Upper lobe of left lung (tissue), 4 donors: Measurements from ENCODE around the gene RAD50.

Experiments
- CTCF ChIP-seq, 6 experiments: fragments of 450-650 bp in 4 of 6; fragments of 200-600 bp in 2 of 6; sonication (generic) in 2 of 6; IDR thresholded peaks; one replicate each; pipeline ENCODE4 v1.5.1; 2016 to 2019; ENCODE audit warnings: antibody characterized with exemption in 6 of 6
- EP300 ChIP-seq, 4 donors: sonication (generic); formaldehyde crosslinking; IDR thresholded peaks; one replicate each; pipeline ENCODE4 v1.5.1; 2017; ENCODE audit warnings: antibody characterized with exemption in 4 of 4, control low read depth in 2 of 4
- POLR2A ChIP-seq, 4 donors: fragments of 450-650 bp; IDR thresholded peaks; one replicate each; pipeline ENCODE4 v1.5.1; 2016 to 2017; ENCODE audit warnings: antibody characterized with exemption in 4 of 4, mild to moderate bottlenecking in 2 of 4
- POLR2AphosphoS5 ChIP-seq, 2 donors: sonication (generic); formaldehyde crosslinking; IDR thresholded peaks; one replicate each; pipeline ENCODE4 v1.5.1; 2017; ENCODE audit warnings: antibody characterized with exemption in 2 of 2

GRCh38 chr5:132628814-132629213 is 72.0 kb downstream of the RAD50 start:
- TF ChIP-seq POLR2A (IDR thresholded peaks at IDR 0.05) (no peak), CTCF (IDR thresholded peaks at IDR 0.05) (no peak), EP300 (IDR thresholded peaks at IDR 0.05) (no peak), POLR2AphosphoS5 (IDR thresholded peaks at IDR 0.05) (no peak)
